Body of pancreas (tissue), 4 donors: Measurements from ENCODE around the gene TRMU.

Source experiments
- CTCF ChIP-seq, 7 experiments: fragments of 450-650 bp in 4 of 7; fragments of 200-600 bp in 3 of 7; sonication (generic) in 3 of 7; IDR thresholded peaks; one replicate each; pipeline ENCODE4 v1.5.1; 2016 to 2019; ENCODE audit warnings: antibody characterized with exemption in 7 of 7
- POLR2A ChIP-seq, 3 donors: fragments of 450-650 bp; IDR thresholded peaks; one replicate each; pipeline ENCODE4 v1.6.1; 2016; ENCODE audit warnings: antibody characterized with exemption in 3 of 3, mild to moderate bottlenecking in 2 of 3

- TF ChIP-seq CTCF (IDR thresholded peaks at IDR 0.05) (no peak), POLR2A (IDR thresholded peaks at IDR 0.05) (no peak)
These were observed 12.8 kb upstream of the TRMU start for GRCh38 chr22:46322711-46323110.
